Keratinocyte (primary cell): ENCODE results near the gene MBNL2.

ENCODE experiments used
- CTCF ChIP-seq, 3 experiments: IDR thresholded peaks in 1 of 3; conservative IDR thresholded peaks in 1 of 3; optimal IDR thresholded peaks in 1 of 3; 2 replicates in 2 of 3; 3 replicates in 1 of 3; pipeline versions ENCODE3 to v1.5.1; 2011; ENCODE audit warnings: low read length in 3 of 3, mild to moderate bottlenecking in 3 of 3, moderate library complexity in 2 of 3, control low read depth in 1 of 3, inconsistent platforms in 1 of 3; ENCODE audit not compliant: insufficient read depth in 2 of 3; ENCODE audit errors: extremely low read depth in 1 of 3
- EZH2 ChIP-seq: IDR thresholded peaks from one replicate; pipeline ENCODE4 v1.6.1; 2012; ENCODE audit warnings: inconsistent platforms, mild to moderate bottlenecking, low read length, moderate library complexity

GRCh38 chr13:97192166-97192565, 30.0 kb upstream of the MBNL2 start:
- TF ChIP-seq CTCF (optimal IDR thresholded peaks at IDR 0.05 in 1 of 3, IDR thresholded peaks at IDR 0.05 in 1 of 3, conservative IDR thresholded peaks at IDR 0.05 in 1 of 3; ENCODE audit: extremely low read depth in 1 of 3, insufficient read depth in 2 of 3, low read length in 3 of 3) (no peak), EZH2 (no peak)
